Measurements from ENCODE around the gene HSD3B2.

HSD3B2 gene

GRCh38 chr1:119394085-119394484 lies 20.9 kb upstream of the HSD3B2 start:
- in situ Hi-C loops (cut with HindIII; ENCODE audit: low sequenced_read_pairs): no loop called here

- in situ Hi-C loops (cut with HindIII; ENCODE audit: low sequenced_read_pairs): no loop called here
Observed at GRCh38 chr1:119396982-119397381, 18.0 kb upstream of the HSD3B2 start.

- in situ Hi-C loops (cut with HindIII; ENCODE audit: low sequenced_read_pairs): no loop called here
Observed at GRCh38 chr1:119397986-119398385, 17.0 kb upstream of the HSD3B2 start.

GRCh38 chr1:119404736-119405135 lies 10.2 kb upstream of the HSD3B2 start:
- in situ Hi-C loops (cut with HindIII; ENCODE audit: low sequenced_read_pairs): no loop called here

GRCh38 chr1:119409731-119410130 lies 5.2 kb upstream of the HSD3B2 start:
- in situ Hi-C loops (cut with HindIII; ENCODE audit: low sequenced_read_pairs): no loop called here

GRCh38 chr1:119410961-119411360 lies 4.0 kb upstream of the HSD3B2 start:
- in situ Hi-C loops (cut with HindIII; ENCODE audit: low sequenced_read_pairs): no loop called here

- in situ Hi-C loops (cut with HindIII; ENCODE audit: low sequenced_read_pairs): no loop called here
Observed at GRCh38 chr1:119416006-119416640, 1.2 kb downstream of the HSD3B2 start.

GRCh38 chr1:119419109-119419508 lies 4.2 kb downstream of the HSD3B2 start:
- in situ Hi-C loops (cut with HindIII; ENCODE audit: low sequenced_read_pairs): no loop called here

- in situ Hi-C loops (cut with HindIII; ENCODE audit: low sequenced_read_pairs): no loop called here
Observed at GRCh38 chr1:119420638-119421037, 5.7 kb downstream of the HSD3B2 start.

GRCh38 chr1:119422631-119423030 lies 7.7 kb downstream of the HSD3B2 start:
- in situ Hi-C loops (cut with HindIII; ENCODE audit: low sequenced_read_pairs): no loop called here

- in situ Hi-C loops (cut with HindIII; ENCODE audit: low sequenced_read_pairs): no loop called here
Observed at GRCh38 chr1:119428991-119429390, 14.0 kb downstream of the HSD3B2 start.

- in situ Hi-C loops (cut with HindIII; ENCODE audit: low sequenced_read_pairs): no loop called here
Observed at GRCh38 chr1:119429687-119430086, 14.7 kb downstream of the HSD3B2 start.

GRCh38 chr1:119430486-119430885 lies 15.5 kb downstream of the HSD3B2 start:
- in situ Hi-C loops (cut with HindIII; ENCODE audit: low sequenced_read_pairs): no loop called here

GRCh38 chr1:119431836-119432235 lies 16.9 kb downstream of the HSD3B2 start:
- in situ Hi-C loops (cut with HindIII; ENCODE audit: low sequenced_read_pairs): no loop called here

GRCh38 chr1:119435052-119435451 lies 20.1 kb downstream of the HSD3B2 start:
- in situ Hi-C loops (cut with HindIII; ENCODE audit: low sequenced_read_pairs): no loop called here

- in situ Hi-C loops (cut with HindIII; ENCODE audit: low sequenced_read_pairs): no loop called here
Observed at GRCh38 chr1:119438761-119439160, 23.8 kb downstream of the HSD3B2 start.

- in situ Hi-C loops (cut with HindIII; ENCODE audit: low sequenced_read_pairs): no loop called here
Observed at GRCh38 chr1:119440721-119441307, 25.9 kb downstream of the HSD3B2 start.

- in situ Hi-C loops (cut with HindIII; ENCODE audit: low sequenced_read_pairs): no loop called here
Observed at GRCh38 chr1:119442756-119443155, 27.8 kb downstream of the HSD3B2 start.

GRCh38 chr1:119446321-119446720 lies 31.4 kb downstream of the HSD3B2 start:
- in situ Hi-C loops (cut with HindIII; ENCODE audit: low sequenced_read_pairs): no loop called here

- in situ Hi-C loops (cut with HindIII; ENCODE audit: low sequenced_read_pairs): no loop called here
Observed at GRCh38 chr1:119447344-119448126, 32.6 kb downstream of the HSD3B2 start.

- in situ Hi-C loops (cut with HindIII; ENCODE audit: low sequenced_read_pairs): no loop called here
Observed at GRCh38 chr1:119448127-119448511, 33.2 kb downstream of the HSD3B2 start.

GRCh38 chr1:119449971-119450370 lies 35.0 kb downstream of the HSD3B2 start:
- in situ Hi-C loops (cut with HindIII; ENCODE audit: low sequenced_read_pairs): no loop called here

Measured in endothelial cell of hepatic sinusoid (primary cell).